Measurements from ENCODE around the gene SLC25A21. TPM values are rescaled to one million over a fixed set of nuclear protein-coding genes. Genes with fewer than 3 reads are reported as not detected.

Gene SLC25A21
- total and polyA plus RNA-seq, 2 of the 13 experiments (the other 11 are each of a cell fraction or from before 2014, with no cell fraction given) = 1.9 to 2.9 TPM

- no peak overlapping the region for H3K4me3 ChIP-seq (replicated peaks in 1 of 3; ENCODE audit: insufficient read depth in 1 of 3, low read depth in 2 of 3, low read length in 3 of 3)
- H3K4me2 ChIP-seq (ENCODE audit: low read depth, low read length) = no peak overlapping the region
- H3K27me3 ChIP-seq (ENCODE audit: control insufficient read depth in 1 of 2, insufficient read depth in 2 of 2, low read length in 2 of 2) = no peaks in the 10 kb centered on the region
- POLR2A ChIA-PET = no interaction called here
- no peak for TF ChIP-seq ZSCAN5A (CRISPR knock-in tag; IDR thresholded peaks at IDR 0.05; ENCODE audit: borderline replicate concordance)
- TF ChIP-seq ZBTB2 (CRISPR knock-in tag; IDR thresholded peaks at IDR 0.05; ENCODE audit: low read depth) = no peak
- no peak for TF ChIP-seq RBM22 (optimal IDR thresholded peaks at IDR 0.05; ENCODE audit: low read length)
- TF ChIP-seq GABPB1 (CRISPR knock-in tag; IDR thresholded peaks at IDR 0.05) = no peak
- no peak for TF ChIP-seq ATF4 (CRISPR knock-in tag; IDR thresholded peaks at IDR 0.05)
- no peak for TF ChIP-seq YEATS2 (CRISPR knock-in tag; IDR thresholded peaks at IDR 0.05; ENCODE audit: borderline replicate concordance)
- TF ChIP-seq RXRB (CRISPR knock-in tag; IDR thresholded peaks at IDR 0.05; ENCODE audit: borderline replicate concordance) = no peak
- no peak for TF ChIP-seq FOXA3 (CRISPR knock-in tag; IDR thresholded peaks at IDR 0.05)
- no peak for TF ChIP-seq RFXANK (CRISPR knock-in tag; IDR thresholded peaks at IDR 0.05)
- TF ChIP-seq HOXA5 (CRISPR knock-in tag; IDR thresholded peaks at IDR 0.05) = no peak
- TF ChIP-seq ZMAT3 (CRISPR knock-in tag; conservative IDR thresholded peaks at IDR 0.05) = no peak
- no peaks in the 10 kb centered on the region for H3K79me2 ChIP-seq (ENCODE audit: insufficient read depth, low read length)
- WGBS (ENCODE audit: low lambda C conversion rate) = 2% methylated on average over 1 of the region's 1 CpG
- H3K36me3 ChIP-seq (replicated peaks in 1 of 2; ENCODE audit: control insufficient read depth in 1 of 2, insufficient read depth in 2 of 2, low read length in 2 of 2) = no peaks in the 10 kb centered on the region
- no peak for DNase-seq (ENCODE audit: low spot score)
- no peak for FAIRE-seq
- no peaks in the 10 kb centered on the region for H3K4me1 ChIP-seq (ENCODE audit: insufficient read depth, low read length)
- no peaks in the 10 kb centered on the region for H4K20me1 ChIP-seq (ENCODE audit: insufficient read depth, low read length)
- no peak overlapping the region for H3K27ac ChIP-seq (ENCODE audit: extremely low read length, insufficient read depth, low read length)
- no peak for ATAC-seq
- H3K9me3 ChIP-seq (ENCODE audit: low read length) = no peaks in the 10 kb centered on the region
- in situ Hi-C loops (cut with HindIII; ENCODE audit: extremely low pct_ligation_motif_present, low pct_unique_long_range_greater_than_20kb) (no loop called here), intact Hi-C loops (cut with micrococcal nuclease; ENCODE audit: unreplicated experiment) (no loop called here)
- no TSS peak for BruUV-seq (replicated peaks)
- no peak overlapping the region for H3K9ac ChIP-seq (ENCODE audit: insufficient read depth, low read depth, low read length)
- CTCF ChIA-PET (ENCODE audit: low intra/inter-chr PET ratio, low total read pairs) = no interaction called here
- H2AFZ ChIP-seq (ENCODE audit: low read length) = no peak overlapping the region
Observed at GRCh38 chr14:36998686-36999085, 173.7 kb downstream of the SLC25A21 start.
